ENCODE data around the gene USP7.

The USP7 gene

DNA sequence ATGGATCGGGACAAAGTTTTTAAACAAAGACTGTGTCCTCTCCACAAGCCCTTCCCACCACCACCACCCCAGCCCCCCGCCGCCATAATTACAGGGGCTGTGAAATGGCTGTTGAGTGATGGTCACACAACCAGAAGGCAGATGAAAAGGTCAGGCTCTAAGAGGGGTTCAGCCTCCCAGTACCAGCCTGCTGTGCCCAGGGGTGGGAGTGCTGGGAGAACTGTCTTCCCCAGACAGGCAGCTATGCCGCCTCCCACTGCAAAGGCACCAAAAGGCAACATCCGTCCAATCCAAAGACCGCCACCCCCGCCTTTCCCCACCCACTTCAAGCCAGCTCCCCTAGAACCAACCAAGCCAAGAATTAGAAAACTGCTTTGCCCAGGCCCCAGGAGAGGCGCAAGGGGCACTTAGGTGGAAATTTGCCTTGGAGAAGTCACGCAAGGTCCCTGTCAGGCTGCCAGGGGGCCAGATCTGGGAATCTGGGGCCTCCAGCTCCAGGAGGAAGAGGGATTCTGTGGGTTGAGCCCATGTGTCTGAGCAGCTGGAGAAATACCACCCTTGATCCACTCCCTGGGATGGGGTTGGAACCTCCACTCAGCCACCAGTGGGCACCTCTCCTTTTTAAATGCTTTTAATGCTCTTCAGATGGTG lies 109.3 kb downstream of the USP7 start:
- TF ChIP-seq EZH2phosphoT487 (IDR thresholded peaks at IDR 0.05; ENCODE audit: borderline replicate concordance, low read length), result no peak
- TF ChIP-seq, protein P1, sequence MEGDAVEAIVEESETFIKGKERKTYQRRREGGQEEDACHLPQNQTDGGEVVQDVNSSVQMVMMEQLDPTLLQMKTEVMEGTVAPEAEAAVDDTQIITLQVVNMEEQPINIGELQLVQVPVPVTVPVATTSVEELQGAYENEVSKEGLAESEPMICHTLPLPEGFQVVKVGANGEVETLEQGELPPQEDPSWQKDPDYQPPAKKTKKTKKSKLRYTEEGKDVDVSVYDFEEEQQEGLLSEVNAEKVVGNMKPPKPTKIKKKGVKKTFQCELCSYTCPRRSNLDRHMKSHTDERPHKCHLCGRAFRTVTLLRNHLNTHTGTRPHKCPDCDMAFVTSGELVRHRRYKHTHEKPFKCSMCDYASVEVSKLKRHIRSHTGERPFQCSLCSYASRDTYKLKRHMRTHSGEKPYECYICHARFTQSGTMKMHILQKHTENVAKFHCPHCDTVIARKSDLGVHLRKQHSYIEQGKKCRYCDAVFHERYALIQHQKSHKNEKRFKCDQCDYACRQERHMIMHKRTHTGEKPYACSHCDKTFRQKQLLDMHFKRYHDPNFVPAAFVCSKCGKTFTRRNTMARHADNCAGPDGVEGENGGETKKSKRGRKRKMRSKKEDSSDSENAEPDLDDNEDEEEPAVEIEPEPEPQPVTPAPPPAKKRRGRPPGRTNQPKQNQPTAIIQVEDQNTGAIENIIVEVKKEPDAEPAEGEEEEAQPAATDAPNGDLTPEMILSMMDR (IDR thresholded peaks at IDR 0.05; ENCODE audit: low read depth, low read length, poor library complexity, severe bottlenecking), result no peak
- Histone ChIP-seq H3K4me1 (ENCODE audit: control insufficient read depth, low read length) (no peaks in the 10 kb centered on the region), H3K4me2 (ENCODE audit: low read length) (no peak overlapping the region), H3K9me3 (ENCODE audit: control insufficient read depth, insufficient read depth, low read length) (no peaks in the 10 kb centered on the region), H4K20me1 (ENCODE audit: control insufficient read depth, insufficient read depth, low read depth, low read length) (no peaks in the 10 kb centered on the region; the same call in 1 of the 2 replicates), H3K79me2 (ENCODE audit: control insufficient read depth, low read length) (peaks cover 16% of the 10 kb centered on the region), H3F3A (ENCODE audit: control insufficient read depth, insufficient read depth) (peaks cover 4% of the 10 kb centered on the region; the same call in 1 of the 2 replicates), H3K27ac (ENCODE audit: low read depth, low read length) (no peak overlapping the region), H3K9me2 (replicated peaks; ENCODE audit: control insufficient read depth, low read length) (no peaks in the 10 kb centered on the region), H3K27me3 (ENCODE audit: control insufficient read depth, low read length) (no peaks in the 10 kb centered on the region), H3K36me3 (ENCODE audit: control insufficient read depth, low read length) (peaks cover 86% of the 10 kb centered on the region), H3K4me3 (ENCODE audit: low read length) (no peak overlapping the region)

GRCh38 chr16:8853611-8854010 lies 110.1 kb downstream of the USP7 start:
- Histone ChIP-seq H4K20me1 (ENCODE audit: control insufficient read depth, insufficient read depth, low read depth, low read length) (no peaks in the 10 kb centered on the region; the same call in 1 of the 2 replicates), H3K36me3 (ENCODE audit: control insufficient read depth, low read length) (peaks cover 86% of the 10 kb centered on the region), H3K79me2 (ENCODE audit: control insufficient read depth, low read length) (peaks cover 8% of the 10 kb centered on the region), H3K4me2 (ENCODE audit: low read length) (no peak overlapping the region), H3K27me3 (ENCODE audit: control insufficient read depth, low read length) (no peaks in the 10 kb centered on the region), H3K9me2 (replicated peaks; ENCODE audit: control insufficient read depth, low read length) (no peaks in the 10 kb centered on the region), H3K4me1 (ENCODE audit: control insufficient read depth, low read length) (no peaks in the 10 kb centered on the region), H3F3A (ENCODE audit: control insufficient read depth, insufficient read depth) (peaks cover 4% of the 10 kb centered on the region; the same call in 1 of the 2 replicates), H3K9me3 (ENCODE audit: control insufficient read depth, insufficient read depth, low read length) (no peaks in the 10 kb centered on the region), H3K4me3 (ENCODE audit: low read length) (no peak overlapping the region), H3K27ac (ENCODE audit: low read depth, low read length) (no peak overlapping the region)
- no peak for TF ChIP-seq EZH2phosphoT487 (IDR thresholded peaks at IDR 0.05; ENCODE audit: borderline replicate concordance, low read length)
- TF ChIP-seq, protein P1 (IDR thresholded peaks at IDR 0.05; ENCODE audit: low read depth, low read length, poor library complexity, severe bottlenecking), result no peak

GRCh38 chr16:8853150-8853549 lies 110.6 kb downstream of the USP7 start:
- no peaks in the 10 kb centered on the region for H3K27me3 ChIP-seq (ENCODE audit: control insufficient read depth, low read length)
- H3K4me1 ChIP-seq (ENCODE audit: control insufficient read depth, low read length), result no peaks in the 10 kb centered on the region
- TF ChIP-seq EZH2phosphoT487 (IDR thresholded peaks at IDR 0.05; ENCODE audit: borderline replicate concordance, low read length), result no peak
- TF ChIP-seq, protein P1 (IDR thresholded peaks at IDR 0.05; ENCODE audit: low read depth, low read length, poor library complexity, severe bottlenecking), result no peak
- H3K4me3 ChIP-seq (ENCODE audit: low read length), result no peak overlapping the region
- no peaks in the 10 kb centered on the region for H3K9me3 ChIP-seq (ENCODE audit: control insufficient read depth, insufficient read depth, low read length)
- peaks cover 86% of the 10 kb centered on the region for H3K36me3 ChIP-seq (ENCODE audit: control insufficient read depth, low read length)
- no peak overlapping the region for H3K4me2 ChIP-seq (ENCODE audit: low read length)
- H4K20me1 ChIP-seq (ENCODE audit: control insufficient read depth, insufficient read depth, low read depth, low read length), result no peaks in the 10 kb centered on the region; the same call in 1 of the 2 replicates
- peaks cover 4% of the 10 kb centered on the region; the same call in 1 of the 2 replicates for H3F3A ChIP-seq (ENCODE audit: control insufficient read depth, insufficient read depth)
- H3K79me2 ChIP-seq (ENCODE audit: control insufficient read depth, low read length), result peaks cover 3% of the 10 kb centered on the region
- no peak overlapping the region for H3K27ac ChIP-seq (ENCODE audit: low read depth, low read length)
- H3K9me2 ChIP-seq (replicated peaks; ENCODE audit: control insufficient read depth, low read length), result no peaks in the 10 kb centered on the region
